Measurements from ENCODE around the gene DHRS7B. TPM values are rescaled to one million over a fixed set of nuclear protein-coding genes. Genes with fewer than 3 reads are reported as not detected.
"Not testable (repeated sequence)": the region's sequence is repeated elsewhere in the genome, so short reads cannot be mapped to it uniquely, and the experiment has no call there.

DHRS7B gene
- total RNA-seq, 4 donors from 2014 or later, result 24.3 to 35.1 (median 33.7) TPM

- Histone ChIP-seq H3K4me1 (peaks cover 0 to 17% (median 10%) of the 10 kb centered on the region in 4 donors), H3K9me3 (no peaks in the 10 kb centered on the region), H3K4me3 (no peak overlapping the region), H3K27me3 (no peaks in the 10 kb centered on the region), H3K36me3 (peaks cover 0 to 29% (median 0%) of the 10 kb centered on the region in 3 donors), H3K27ac (no peak overlapping the region)
- WGBS, 2 donors, result 74 to 75% methylated on average over 3 of the region's 3 CpGs
- DNase-seq (ENCODE audit: low spot score in 2 of 2), result no peak
- TF ChIP-seq POLR2A (IDR thresholded peaks at IDR 0.05) (no peak), EP300 (IDR thresholded peaks at IDR 0.05) (no peak), CTCF (IDR thresholded peaks at IDR 0.05) (no peak)
Observed at GRCh38 chr17:21218101-21218500, 91.3 kb downstream of the DHRS7B start.

GRCh38 chr17:21218831-21219380, 92.1 kb downstream of the DHRS7B start:
- TF ChIP-seq CTCF (IDR thresholded peaks at IDR 0.05) (no peak), POLR2A (IDR thresholded peaks at IDR 0.05) (no peak), EP300 (IDR thresholded peaks at IDR 0.05) (no peak)
- H3K4me1 ChIP-seq, result peaks cover 0 to 14% (median 8%) of the 10 kb centered on the region in 4 donors
- no peak for DNase-seq (ENCODE audit: low spot score in 2 of 2)
- peaks cover 0 to 31% (median 0%) of the 10 kb centered on the region in 3 donors for H3K36me3 ChIP-seq
- no peaks in the 10 kb centered on the region for H3K27me3 ChIP-seq
- H3K9me3 ChIP-seq, result no peaks in the 10 kb centered on the region
- no peak overlapping the region for H3K27ac ChIP-seq
- no peak overlapping the region for H3K4me3 ChIP-seq
- WGBS, 2 donors, result 83 to 88% methylated on average over 3 of the region's 3 CpGs

- Histone ChIP-seq H3K4me3 (no peak overlapping the region), H3K27me3 (no peaks in the 10 kb centered on the region), H3K36me3 (peaks cover 0 to 31% (median 0%) of the 10 kb centered on the region in 3 donors), H3K9me3 (no peaks in the 10 kb centered on the region), H3K27ac (no peak overlapping the region), H3K4me1 (no peaks in the 10 kb centered on the region)
- 96 to 98% methylated on average over 6 of the region's 6 CpGs for WGBS, 2 donors
- TF ChIP-seq CTCF (IDR thresholded peaks at IDR 0.05) (no peak), POLR2A (IDR thresholded peaks at IDR 0.05) (no peak), EP300 (IDR thresholded peaks at IDR 0.05) (no peak)
- DNase-seq (ENCODE audit: low spot score in 2 of 2), result no peak
Observed at GRCh38 chr17:21223086-21223485, 96.3 kb downstream of the DHRS7B start.

- H3K27me3 ChIP-seq; H3K36me3 ChIP-seq; H3K4me3 ChIP-seq; H3K9me3 ChIP-seq; H3K27ac ChIP-seq; DNase-seq (ENCODE audit: low spot score in 2 of 2); H3K4me1 ChIP-seq: not testable (repeated sequence)
- 89 to 91% methylated on average over 11 of the region's 11 CpGs for WGBS, 2 donors
Observed at GRCh38 chr17:21227277-21227676, 100.5 kb downstream of the DHRS7B start.

- no peaks in the 10 kb centered on the region for H3K27me3 ChIP-seq
- no peak for TF ChIP-seq EP300 (IDR thresholded peaks at IDR 0.05)
- no peak for TF ChIP-seq POLR2A (IDR thresholded peaks at IDR 0.05)
- TF ChIP-seq CTCF (IDR thresholded peaks at IDR 0.05), result no peak
- 58 to 75% methylated on average over 4 of the region's 4 CpGs for WGBS, 2 donors
- peaks cover 0 to 7% (median 1%) of the 10 kb centered on the region in 4 donors for H3K9me3 ChIP-seq
- H3K4me3 ChIP-seq, result no peak overlapping the region
- DNase-seq (ENCODE audit: low spot score in 2 of 2), result no peak
- no peaks in the 10 kb centered on the region for H3K4me1 ChIP-seq
- peaks cover 0 to 2% (median 0%) of the 10 kb centered on the region in 3 donors for H3K36me3 ChIP-seq
- no peak overlapping the region for H3K27ac ChIP-seq
Observed at GRCh38 chr17:21228111-21228510, 101.3 kb downstream of the DHRS7B start.

GRCh38 chr17:21228845-21229244, 102.1 kb downstream of the DHRS7B start:
- WGBS, 2 donors, result 60 to 69% methylated on average over 2 of the region's 2 CpGs
- no peak overlapping the region for H3K4me3 ChIP-seq

More at GRCh38 chr17:21228845-21229244, 102.1 kb downstream of the DHRS7B start:
- no peak for DNase-seq (ENCODE audit: low spot score in 2 of 2)
- Histone ChIP-seq H3K27me3 (no peaks in the 10 kb centered on the region), H3K27ac (no peak overlapping the region), H3K4me1 (no peaks in the 10 kb centered on the region), H3K9me3 (peaks cover 0 to 15% (median 1%) of the 10 kb centered on the region in 4 donors), H3K36me3 (no peaks in the 10 kb centered on the region)
- TF ChIP-seq CTCF (IDR thresholded peaks at IDR 0.05) (no peak), EP300 (IDR thresholded peaks at IDR 0.05) (no peak), POLR2A (IDR thresholded peaks at IDR 0.05) (no peak)

Data from tibial nerve (tissue), 4 donors.